ENCODE data around the gene MED27.

DNA sequence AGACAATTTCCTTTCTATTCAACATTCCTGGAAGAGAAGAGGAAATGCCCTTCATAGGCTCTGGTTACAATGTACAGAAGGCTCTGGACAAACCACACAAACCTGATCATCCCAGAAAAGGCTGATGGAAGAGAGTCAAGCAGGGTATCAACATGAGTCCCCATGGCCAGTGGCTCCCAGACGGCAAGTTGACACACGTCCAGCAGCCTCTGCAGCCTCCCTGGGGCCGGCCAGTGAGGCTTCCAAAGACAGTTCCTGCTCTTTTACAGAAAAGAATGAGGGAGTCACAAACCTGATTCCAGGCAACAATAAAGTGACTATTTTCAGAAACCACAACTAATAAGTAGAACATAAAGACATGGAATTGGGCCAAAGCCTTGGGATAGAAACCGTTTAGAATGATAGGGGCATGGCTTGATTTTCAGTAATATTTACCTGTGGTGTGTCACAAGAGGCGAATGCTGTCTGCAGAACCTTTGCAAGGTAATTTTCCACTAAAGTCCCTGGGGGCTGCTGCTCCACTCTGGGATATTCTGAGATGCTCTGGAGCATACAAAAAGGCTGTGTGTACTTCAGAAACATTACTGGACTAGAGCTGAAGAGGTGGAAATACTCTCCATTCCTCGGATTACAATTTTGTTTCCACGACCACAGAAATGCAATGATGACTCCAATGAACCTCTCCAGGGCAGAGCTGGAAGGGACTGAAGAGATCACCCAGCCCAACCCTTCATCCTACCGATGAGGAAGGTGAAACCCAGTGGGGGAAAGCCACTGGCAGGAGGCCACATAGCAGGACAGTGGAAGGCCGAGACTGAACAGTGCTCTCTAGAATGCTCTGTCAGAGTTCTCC is 10.4 kb downstream of the MED27 start:
- TF ChIP-seq, protein P1, sequence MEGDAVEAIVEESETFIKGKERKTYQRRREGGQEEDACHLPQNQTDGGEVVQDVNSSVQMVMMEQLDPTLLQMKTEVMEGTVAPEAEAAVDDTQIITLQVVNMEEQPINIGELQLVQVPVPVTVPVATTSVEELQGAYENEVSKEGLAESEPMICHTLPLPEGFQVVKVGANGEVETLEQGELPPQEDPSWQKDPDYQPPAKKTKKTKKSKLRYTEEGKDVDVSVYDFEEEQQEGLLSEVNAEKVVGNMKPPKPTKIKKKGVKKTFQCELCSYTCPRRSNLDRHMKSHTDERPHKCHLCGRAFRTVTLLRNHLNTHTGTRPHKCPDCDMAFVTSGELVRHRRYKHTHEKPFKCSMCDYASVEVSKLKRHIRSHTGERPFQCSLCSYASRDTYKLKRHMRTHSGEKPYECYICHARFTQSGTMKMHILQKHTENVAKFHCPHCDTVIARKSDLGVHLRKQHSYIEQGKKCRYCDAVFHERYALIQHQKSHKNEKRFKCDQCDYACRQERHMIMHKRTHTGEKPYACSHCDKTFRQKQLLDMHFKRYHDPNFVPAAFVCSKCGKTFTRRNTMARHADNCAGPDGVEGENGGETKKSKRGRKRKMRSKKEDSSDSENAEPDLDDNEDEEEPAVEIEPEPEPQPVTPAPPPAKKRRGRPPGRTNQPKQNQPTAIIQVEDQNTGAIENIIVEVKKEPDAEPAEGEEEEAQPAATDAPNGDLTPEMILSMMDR (IDR thresholded peaks at IDR 0.05; ENCODE audit: borderline replicate concordance, extremely low read depth, low read length, poor library complexity, severe bottlenecking): no peak
- no peak for TF ChIP-seq EZH2 (IDR thresholded peaks at IDR 0.05; ENCODE audit: borderline replicate concordance, low read depth, low read length, severe bottlenecking)

Measured in DND-41 (cell line).